AG09319 (cell line): Measurements from ENCODE around the gene TMEM238.

ENCODE experiments used
- DNase-seq: peaks from one replicate; pipeline ENCODE4 v3.0.0-alpha.2; 2010; ENCODE audit warnings: low read depth; ENCODE audit errors: extremely low read depth
- TF ChIP-seq, protein P1 (sequence below): IDR thresholded peaks from 2 replicates; pipeline ENCODE4 v1.5.1; 2011; ENCODE audit warnings: low read depth, mild to moderate bottlenecking, inconsistent platforms, low read length, moderate library complexity

TMEM238 gene

DNA sequence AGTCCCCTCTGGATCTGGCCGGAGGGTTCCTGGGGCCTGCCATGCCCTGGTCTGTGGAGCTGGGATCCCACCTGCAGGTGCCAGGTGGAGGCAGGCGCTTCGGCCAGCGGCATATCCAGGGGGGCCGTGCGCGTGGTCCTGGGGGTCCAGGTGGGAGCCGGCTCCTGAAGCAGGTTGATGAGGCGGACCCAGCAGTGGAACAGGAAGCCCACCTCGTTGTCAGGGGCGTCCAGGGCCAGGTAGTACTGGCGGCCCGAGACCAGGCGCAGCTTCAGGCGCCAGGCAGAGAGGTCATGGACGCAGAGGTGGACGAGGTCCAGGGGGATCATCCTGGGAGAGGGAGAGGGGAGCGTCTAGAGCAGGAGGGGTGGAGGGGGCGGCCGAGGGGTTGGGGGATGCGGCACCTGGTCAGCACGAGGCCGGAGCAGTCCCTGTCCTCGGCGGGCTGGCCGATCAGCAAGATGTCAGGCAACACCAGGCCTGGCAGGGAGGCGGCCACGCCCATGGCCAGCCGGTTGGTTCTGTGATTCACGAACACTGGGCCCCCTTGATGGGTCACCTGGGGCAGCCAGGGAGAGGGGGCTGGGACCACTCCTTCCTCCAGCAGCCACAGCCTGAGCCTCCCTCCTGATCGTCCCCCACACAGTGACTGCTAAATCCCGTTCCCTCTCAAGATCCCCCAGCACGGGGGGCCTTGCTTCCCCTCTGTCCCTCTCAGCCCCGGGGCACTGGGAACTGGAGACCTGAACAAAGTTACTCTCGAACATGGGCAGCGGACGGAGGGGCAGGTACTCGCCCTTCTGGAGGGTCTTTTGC is 21.7 kb downstream of the TMEM238 start:
- TF ChIP-seq, protein P1, sequence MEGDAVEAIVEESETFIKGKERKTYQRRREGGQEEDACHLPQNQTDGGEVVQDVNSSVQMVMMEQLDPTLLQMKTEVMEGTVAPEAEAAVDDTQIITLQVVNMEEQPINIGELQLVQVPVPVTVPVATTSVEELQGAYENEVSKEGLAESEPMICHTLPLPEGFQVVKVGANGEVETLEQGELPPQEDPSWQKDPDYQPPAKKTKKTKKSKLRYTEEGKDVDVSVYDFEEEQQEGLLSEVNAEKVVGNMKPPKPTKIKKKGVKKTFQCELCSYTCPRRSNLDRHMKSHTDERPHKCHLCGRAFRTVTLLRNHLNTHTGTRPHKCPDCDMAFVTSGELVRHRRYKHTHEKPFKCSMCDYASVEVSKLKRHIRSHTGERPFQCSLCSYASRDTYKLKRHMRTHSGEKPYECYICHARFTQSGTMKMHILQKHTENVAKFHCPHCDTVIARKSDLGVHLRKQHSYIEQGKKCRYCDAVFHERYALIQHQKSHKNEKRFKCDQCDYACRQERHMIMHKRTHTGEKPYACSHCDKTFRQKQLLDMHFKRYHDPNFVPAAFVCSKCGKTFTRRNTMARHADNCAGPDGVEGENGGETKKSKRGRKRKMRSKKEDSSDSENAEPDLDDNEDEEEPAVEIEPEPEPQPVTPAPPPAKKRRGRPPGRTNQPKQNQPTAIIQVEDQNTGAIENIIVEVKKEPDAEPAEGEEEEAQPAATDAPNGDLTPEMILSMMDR, result no peak
- no peak for DNase-seq

DNA sequence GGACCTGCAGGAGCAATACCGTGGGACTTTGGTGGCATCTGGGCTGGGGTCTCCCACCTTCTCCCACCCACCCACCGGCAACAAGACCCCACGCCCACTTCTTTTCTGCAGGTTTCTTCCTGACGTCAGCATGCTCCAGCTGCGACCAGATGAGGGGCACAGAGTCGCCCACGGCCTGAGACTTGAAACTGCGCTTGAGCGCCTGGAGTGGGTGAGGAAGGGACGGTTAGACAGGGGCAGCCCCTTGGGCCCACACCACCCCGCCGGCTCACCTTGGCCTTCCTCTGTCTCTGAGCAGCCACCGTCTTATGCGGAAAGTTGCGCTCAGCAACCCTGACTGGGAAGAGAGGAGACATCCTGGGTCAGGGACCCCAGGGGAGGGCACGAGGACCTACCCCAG is 23.2 kb downstream of the TMEM238 start:
- DNase-seq, result no peak
- TF ChIP-seq, protein P1, result no peak

DNA sequence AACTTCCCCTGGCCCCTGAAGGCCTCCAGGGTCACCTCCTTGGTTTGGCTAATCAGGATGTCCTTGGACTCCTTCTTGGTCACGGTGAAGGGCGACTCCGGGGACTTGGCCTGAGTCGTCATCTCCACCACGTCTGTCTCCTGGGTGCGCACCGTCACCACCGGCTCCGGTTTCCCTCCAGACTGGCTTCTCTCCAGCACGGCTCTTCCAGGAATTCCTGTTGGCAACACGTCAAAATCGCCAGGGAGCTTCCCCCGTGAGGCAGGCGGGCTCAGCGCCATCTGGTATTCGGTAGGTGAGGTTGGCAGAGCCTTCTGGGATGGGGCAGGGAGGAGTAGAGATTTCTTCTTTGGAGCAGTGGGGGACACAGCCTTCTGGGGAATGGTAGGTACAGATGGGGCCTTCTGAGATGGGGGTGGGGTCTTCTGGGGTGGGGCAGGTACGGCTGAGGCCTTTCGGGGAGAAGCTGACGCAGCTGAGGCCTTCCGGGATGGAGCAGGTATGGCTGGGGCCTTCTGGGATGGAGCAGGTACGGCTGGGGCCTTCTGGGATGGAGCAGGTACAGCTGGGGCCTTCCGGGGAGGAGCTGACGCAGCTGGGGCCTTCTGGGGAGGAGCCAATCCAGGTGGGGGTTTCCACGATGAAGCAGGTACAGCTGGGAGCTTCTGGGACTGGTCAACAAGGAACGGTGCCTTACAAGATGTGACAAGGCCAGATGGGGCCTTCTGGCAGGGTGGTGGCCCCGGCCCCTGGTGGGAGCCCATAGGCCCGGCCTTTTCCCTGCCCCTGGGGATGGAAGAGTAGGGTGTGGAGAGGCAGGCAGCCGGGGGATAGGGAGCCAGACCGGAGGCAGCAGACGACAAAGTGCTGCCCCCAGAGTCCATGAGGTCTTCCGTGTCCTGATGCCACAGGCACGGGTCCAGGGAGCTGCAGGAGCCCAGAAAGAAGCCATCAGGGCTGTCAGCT is 24.9 kb downstream of the TMEM238 start:
- DNase-seq, result no peak
- TF ChIP-seq, protein P1, result no peak

DNA sequence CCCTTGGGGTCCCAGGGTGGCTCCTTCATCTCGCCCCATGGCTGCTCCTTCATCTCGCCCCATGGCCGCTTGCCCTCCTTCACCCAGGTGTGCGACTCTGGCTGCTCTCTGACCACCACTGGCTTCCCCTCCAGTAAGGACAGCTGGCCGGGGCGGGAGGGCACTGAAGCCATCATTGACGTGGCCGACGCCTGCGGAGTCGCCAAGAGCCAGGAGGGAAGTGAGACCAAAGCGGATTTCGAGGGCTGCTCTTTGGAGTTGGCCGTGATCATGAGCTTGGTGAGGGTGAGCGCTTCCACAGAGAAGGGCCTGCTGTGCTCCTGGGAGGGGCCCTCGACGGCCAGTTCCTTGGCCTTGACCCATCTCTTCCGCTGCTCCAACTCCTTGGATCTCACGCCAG is 25.6 kb downstream of the TMEM238 start:
- TF ChIP-seq, protein P1, result no peak

DNA sequence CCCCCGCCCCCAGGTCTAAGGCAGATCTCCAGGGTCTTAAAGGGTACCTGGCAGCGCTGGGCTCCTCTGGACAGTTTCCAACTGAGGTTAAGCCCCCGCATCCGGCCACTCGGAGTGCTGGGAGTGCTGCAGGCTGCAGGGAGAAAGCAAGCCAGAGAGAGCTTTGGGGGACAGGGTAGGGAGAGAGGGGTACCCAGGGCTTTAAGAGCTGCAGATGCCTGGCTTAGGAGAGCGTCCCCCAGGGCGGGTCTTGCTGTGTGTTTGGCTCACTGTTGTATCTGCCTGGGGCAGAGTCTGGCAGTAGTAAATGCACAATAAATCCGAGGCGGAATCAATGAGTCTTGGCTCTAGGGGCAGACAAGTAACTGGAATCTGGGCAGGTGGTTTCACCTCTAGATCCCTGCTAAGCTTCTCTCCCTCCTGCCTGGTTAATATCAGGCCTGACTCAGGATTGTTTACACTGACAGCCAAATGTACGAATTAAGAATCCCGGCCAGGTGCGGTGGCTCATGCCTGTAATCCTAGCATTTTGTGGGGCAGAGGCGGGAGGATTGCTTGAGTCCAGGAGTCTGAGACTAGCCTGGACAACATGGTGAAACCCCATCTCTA is 28.8 kb downstream of the TMEM238 start:
- TF ChIP-seq, protein P1, result no peak
- DNase-seq, result no peak

More for the DNA sequence above, 25.6 kb downstream of the TMEM238 start:
- DNase-seq, result no peak

DNA sequence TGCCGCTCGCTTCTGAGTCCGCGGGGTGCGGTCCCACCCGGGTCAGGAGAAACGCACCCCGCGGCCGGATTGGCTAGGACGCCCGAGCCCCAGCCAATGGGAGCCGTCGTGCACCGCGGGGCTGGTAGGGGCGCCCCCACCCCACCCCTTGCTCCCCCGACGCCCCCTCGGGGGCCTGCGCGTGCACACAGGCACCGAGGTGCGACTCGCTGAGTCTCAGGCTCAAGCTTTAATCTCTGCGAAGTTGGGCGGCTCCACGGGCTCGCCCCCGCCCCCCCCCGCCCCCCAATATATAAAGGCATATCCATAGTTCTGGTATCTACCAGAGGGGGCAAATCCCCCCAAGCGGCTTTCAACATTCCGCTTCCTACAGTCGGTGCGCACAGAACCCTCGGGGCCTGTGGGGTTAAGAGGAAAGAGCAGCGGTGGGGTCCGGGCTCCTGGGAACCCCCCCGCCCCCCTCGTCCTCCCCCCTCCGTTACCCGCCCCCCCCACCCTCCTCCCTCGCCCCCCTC is 29.3 kb downstream of the TMEM238 start, which contains the start of gene COX6B2:
Gene COX6B2, minus strand, starts transcription at position 22 of the 515 bp plus-strand sequence. CDS start 198 bp downstream, outside the sequence.
- DNase-seq, result no peak
- TF ChIP-seq, protein P1, result no peak
